ENCODE data around the gene DLK1.

Gene DLK1

DNA sequence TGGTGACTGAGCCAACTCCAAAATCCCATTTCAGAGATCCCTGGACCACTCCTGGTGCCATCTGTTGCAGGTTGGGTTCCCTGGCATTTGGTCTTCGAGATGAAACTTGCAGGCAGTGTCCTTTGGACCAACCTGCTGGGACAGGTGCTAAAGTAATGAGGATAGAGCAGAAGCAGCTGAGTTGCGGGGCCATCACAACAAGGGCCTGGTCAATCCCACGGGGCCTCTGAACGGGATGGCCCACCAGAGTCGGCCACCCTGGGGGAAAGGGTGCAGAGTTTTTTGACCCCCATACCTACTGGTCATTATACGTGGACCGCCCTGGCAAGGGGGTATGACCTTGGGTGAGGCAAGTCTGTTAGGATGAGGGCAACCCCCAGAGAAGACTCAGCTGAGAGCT is 39.3 kb downstream of the DLK1 start:
- DNase-seq, result peak; percentile 17

DNA sequence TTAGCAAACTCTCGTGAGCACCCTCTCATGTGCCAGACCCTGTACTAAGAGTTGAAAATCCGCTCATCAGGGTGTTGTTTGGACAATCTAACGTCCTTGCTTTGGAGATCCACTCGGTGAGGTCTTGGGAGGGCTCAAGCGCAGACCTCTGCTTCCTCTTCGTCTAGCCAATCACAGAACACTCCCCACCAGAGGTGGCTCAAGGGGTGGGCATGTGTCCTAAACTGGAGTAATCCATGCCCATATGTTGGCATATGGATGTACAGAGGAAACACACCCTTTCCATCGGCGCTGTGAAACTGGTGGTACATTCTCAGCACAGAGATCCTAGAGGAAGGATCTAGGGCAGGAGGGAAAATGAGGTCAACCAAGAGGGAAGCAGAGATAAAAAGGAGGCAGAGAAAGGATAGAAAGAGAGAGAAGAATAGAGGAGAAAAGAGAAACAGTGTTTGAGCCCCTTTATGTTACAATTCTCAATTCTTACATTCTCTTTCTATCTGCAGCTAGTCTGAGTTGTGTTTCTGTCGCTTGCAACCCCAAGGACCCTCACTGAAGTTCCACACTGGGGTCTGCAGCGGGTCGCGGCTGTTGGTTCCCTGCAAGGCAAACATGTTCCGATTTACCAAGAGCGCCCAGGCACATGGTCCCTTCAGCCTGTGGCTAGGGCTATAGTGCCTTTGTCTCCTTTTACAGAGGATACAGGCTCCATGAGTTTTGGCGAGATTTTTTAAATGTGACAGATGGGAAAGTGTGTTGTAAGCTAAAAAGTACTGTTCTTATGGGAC is 40.5 kb downstream of the DLK1 start:
- peak; percentile 16 for DNase-seq

DNA sequence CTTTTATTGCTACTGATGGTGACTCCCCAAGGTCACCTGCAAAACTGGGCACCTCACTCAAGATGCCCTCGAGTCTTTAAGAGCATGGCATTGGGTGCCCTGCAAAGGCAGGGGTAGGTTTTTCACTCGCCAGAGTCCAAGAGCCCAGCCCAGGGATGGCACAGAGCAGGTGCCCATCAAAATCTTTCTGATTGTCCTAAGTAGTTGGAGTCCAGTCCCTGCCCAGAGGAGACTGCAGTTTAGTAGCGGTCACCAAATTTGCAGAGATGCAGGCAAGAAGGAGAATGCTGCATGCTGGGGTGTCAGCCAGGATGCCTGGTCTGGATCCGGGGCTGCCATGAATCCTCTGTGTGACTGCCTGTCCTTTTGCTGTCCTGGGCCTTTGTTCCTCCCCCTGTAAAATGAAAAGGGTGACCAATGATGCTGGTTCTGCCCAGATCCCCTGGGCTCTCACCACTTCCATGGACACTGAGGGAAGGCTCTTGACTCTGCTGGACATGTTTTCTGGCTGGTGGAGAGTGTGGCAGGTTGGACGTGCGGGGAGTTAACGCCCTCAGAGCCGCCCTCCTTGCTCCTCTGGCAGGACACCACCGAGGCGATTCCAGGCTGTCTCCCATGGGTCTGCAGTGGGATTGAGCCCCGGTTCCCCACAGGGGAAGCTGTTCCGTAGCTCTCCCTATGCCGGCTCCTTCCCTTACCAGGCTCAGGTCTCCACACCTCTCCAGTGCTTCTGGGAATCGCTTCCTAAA is 41.3 kb downstream of the DLK1 start:
- DNase-seq, result peak; percentile 45

DNA sequence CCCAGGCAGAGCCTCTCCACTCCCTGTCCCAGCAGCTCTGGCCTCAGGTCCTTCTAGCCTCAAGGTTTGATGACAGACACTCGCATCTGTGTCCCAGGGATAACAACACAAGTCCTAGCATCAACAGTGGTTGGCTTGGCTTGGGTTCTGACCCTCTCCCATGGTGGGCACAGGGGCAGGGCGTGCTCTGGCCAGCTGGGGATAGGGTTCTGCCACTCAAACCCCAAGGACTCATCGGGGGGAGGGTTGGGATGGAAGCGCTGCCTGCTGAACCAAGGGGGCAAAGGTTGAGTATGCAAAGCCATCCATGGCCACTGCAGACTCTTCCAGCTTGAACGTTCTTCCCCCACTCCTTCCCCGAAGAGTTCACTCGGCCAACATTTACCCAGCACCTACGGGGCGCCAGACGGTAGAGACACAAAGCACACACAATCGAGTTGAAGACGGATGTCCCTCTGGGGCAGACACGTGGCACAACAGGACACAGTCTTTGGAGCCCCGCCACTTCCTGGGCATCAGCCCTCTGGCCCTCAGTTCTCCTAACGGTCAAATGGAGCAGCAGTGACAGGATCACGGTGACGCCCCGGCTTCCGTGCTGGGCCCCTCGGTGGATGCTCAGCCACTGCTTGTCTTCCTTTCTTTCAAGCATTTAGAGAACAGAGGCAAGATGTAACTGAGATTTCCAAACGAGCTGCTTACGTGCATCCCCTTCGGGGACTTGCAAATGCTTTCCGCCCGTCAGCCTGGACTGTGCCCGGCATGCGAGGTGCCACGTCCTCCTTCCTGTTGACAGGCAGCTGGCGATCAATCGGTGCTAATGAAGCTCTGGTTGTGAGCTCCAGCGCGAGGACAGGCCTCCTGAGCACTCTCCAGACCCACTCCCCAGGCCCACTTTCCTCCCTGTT is 42.6 kb downstream of the DLK1 start:
- DNase-seq, result peak; percentile 44

DNA sequence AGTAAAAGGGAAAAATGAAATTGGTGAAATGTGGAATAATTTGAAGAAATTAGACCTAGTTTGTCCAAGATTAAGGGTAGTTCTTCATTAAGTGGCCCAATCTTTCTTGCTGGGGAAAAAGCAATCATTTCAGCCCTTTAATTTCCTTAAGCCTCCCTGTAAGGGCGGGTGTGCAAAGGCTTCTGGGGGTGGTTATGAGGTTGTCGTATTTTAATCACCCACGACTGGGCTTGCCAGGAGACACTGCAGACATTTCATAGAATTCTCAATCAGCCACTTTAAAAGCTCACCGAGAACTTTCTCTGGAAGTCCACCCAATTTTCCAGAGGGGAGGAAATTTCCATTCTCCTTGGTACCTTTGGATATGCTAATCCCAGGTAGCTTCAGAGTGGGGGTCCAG is 43.4 kb downstream of the DLK1 start:
- DNase-seq, result no peak

DNA sequence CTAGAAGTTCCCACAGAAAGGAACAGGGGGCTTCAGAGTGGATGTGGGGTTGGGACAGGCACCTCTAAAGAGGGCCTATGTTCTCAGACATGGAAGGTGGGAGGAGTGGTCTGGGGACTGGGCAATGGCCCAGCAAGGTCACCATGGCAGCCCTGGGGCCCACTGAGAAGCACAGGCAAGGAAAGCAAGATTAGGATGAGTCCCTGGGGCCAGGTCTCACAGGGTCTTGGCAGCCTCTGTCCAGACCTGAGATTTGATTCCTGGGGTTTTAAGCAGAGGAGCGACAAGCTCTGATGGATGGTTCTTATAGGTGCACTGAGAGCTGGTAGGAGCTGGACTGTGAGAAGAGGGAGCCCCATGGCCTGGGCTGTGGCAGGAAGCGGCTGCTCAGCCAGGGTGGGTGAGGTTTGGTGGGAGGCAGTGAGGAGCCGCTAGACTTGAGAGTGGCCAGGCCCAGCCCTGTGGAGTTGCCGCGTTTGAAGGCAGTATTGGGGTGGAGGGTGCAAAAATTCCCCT is 44.0 kb downstream of the DLK1 start:
- DNase-seq, result peak; percentile 36

DNA sequence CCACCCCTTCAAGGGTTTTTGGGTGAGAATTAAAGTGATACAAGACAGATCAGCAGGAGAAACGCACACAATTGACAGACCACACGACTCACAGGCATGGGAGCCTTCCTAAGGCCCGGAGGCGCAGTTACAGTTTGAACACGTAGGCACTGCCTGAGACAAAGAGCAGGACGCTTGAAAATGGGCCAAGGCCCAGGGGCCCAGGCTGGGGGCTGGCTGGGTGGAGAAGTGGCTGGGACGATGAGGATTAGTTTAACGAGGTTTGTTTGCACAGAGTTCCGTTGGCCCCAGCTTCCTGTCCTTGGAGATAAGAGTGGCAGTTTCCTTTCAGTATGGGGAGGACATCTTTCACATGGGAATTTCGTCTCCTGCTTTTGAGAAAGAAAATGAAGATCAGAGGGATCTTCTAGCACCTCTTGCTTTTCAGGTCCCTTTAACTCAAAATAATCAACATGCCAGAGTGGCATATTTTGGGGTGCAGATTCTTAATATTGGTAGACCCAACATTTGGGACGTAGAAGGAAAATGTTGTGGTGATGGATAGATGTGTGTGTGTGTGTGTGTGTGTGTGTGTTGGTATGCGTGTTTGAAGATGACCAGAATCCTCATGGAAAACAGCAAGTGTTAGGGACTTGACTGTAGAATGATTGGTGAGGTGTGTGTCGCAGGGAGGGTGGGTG is 44.6 kb downstream of the DLK1 start:
- peak; percentile 19 for DNase-seq

DNA sequence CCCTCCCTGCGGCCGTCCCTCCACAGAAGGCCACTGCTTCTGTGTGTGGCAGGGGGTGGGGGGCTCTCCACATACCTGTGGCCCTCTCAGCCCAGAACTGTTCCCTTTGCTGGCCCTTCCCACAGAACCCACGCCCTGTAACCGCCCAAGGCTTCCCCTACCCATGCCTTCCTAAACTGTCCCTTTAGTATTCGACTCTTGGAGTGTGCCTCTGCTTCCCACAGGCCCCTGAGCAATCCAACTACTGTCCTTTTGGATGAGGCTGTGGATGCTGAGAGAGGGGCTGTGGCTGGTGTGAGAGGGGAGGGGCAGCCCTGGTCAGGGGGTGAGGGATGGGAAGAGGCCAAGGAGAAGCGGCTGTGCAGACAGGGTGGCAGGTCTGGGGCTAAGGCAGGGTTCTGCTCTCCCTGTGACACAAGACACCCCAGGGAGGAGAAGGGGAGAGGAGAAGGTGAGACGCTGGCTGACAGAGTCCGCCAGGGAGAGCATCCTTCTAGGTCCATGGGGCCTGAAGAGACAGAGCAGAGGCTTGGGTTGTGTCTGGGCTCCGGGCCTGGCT is 46.0 kb downstream of the DLK1 start:
- DNase-seq, result peak; percentile 19

GRCh38 chr14:100773331-100774163 is 46.9 kb downstream of the DLK1 start:
- DNase-seq, result peak; percentile 38

DNA sequence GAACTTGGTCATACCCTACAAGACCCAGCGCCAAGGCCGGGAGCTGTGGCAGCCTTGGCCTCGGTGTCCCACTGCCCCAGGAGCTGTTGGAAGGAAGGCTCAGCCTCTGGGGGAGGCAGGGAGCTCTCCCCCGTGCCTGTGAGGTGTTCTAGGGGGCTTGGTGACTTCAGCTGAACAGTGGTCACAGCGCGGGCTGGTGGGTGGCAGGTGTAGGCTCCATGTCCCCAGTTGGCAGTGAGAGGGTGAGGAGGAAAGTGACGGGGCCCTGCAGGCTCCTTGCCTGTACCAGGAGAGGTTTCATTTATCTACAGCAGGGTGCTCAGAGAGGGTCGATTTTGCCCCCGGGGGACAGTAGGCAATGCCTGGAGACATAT is 47.5 kb downstream of the DLK1 start:
- DNase-seq, result peak; percentile 59

DNA sequence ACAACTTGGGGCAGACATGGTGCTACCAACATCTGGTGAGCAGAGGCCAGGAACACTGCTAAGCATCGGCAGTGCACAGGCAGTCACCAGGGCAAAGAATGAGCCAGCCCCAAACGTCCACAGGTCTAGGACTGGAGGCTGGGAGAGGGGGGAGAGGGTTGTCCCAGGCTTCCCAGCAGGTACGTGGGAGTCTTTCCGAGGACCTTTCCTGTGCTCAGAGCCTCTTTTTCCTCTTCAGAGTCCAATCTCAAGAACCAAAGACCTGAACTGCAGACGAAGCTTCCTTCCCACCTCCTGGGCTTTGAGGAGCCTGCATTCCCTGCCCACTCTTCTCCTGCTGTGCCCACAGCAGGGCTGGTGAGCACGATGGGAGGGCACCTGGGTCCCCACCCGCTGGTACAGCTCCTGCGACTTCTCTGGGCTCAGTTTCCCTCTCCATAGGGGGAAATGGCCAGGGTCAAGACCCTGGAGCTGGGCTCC is 48.7 kb downstream of the DLK1 start:
- no peak for DNase-seq

DNA sequence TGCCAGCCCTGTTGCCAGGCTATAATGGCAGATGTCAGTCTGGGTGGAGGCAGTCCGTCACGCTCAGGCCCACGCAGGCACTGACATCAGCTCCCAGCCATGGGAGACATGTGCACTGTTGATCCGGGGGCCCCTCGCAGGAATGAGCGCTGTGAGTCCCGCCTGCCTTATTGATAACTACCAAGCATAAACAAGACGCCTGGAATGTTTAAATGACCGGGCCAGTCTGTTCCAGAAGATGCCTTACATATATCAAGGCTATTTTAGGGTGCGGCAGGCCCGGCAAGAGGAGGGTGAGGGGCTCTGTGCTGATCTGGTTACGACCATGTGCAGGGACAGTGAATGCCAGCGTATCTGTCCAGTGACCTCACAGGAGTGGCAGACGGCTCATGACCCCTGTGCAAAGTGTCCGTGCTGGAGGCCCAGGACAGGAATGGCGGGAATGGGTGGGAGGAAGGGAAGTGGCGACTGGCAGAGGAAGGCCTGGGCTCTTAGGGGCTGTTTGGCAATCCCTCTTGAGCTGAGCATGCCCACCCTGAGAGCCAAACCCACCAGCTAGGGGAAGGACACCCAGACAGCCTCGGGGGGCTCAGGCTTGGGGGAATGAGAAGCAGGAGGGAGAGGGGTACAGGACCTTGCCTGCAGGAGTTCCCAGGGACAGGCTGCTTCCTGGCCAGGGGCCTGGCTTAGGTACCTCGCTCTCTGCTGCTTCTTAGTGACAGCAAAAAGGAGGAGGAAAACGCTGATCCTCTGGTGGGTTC is 49.3 kb downstream of the DLK1 start:
- DNase-seq, result no peak

DNA sequence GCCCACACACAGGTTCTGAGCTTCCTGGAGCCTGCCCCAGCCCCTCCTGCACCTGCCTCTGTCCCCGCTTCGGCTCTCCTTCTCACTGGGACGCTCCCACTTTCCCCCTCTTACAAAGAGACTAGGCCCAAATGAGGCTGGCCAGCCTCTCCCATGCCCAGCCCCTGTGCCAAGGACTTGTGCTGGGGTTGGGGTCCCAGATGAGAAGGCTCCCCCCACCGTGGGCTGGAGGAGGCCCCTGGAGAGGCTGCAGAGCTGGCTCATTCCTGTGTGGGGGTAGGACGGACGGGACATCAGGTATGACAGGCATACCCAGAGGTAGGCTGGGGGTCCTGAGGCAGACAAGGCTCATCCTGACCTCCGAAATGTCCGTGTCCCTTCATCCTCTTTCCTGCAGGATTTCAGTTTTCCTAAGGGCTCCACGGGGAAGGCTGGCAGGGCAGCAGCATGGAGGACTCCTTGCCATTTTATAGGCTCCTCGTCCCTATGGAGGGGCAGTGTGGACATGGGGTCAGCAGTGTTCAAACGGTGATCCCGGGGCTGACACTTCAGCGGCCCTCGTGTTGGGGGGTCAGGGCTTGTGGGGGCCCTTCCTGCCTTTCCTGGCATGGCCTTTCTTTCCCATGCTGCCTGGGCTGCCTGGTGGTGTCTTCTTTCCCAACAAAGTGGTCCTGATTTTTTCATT is 50.1 kb downstream of the DLK1 start:
- DNase-seq, result peak; percentile 38

GRCh38 chr14:100777366-100777817 is 50.7 kb downstream of the DLK1 start:
- DNase-seq, result peak; percentile 48

GRCh38 chr14:100777818-100778525 is 51.3 kb downstream of the DLK1 start:
- DNase-seq, result no peak

- no peak for DNase-seq
These were observed 51.8 kb downstream of the DLK1 start for GRCh38 chr14:100778526-100778882.

DNA sequence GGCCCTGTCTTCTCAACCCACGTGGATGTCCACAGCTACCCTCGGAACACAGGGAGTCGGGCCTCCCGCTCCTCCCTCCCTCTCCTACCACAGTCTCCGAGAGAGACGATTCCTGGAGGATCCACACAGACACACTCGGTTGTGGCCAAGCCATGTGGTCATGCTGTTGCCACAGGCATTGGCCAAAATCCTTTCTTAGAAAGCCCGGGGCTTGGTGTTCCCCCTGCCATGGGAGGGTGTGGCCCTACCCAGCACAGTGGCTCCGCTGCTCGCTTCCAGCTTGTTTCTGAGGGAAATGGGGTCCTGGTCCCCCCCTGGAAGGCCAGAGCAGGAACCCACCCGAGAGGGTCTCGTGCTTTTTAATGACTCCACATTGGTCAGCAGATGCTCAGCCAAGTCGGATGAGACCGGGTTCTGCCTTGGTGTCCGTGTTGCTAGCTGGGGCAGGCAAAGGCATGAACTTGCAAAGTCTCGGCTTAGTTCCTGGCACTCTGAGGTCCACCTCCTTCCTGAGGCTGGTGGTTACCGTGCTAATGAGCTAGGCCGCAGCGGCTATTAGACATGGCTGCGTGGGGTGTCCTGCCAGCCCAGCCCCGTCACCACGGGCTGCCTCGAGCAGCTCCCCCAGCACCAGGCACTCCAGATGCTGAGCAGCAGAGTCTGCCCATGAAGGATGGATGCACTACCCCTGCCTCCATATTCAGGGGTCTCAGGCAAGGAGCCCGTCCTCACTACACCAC is 52.4 kb downstream of the DLK1 start:
- peak; percentile 46 for DNase-seq

DNA sequence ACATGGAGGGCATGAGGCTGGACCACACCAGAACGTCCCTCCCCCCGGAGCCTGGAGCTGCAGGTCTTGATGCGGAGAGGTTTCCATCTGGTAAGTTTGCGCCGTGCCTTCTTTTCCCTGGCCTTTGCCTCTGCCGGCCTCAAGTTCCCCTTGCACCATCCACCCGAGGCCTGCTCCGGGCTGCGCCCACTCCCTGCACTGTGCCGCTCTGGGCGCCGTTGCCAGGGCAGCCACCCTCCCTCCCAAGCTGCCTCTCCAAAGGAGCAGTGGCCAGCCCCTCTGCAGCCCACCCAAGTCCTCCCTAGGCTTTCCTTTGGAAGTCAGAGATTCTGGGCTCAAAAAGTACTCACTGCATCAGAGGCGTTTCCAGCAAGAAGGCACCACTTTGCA is 53.0 kb downstream of the DLK1 start:
- peak; percentile 49 for DNase-seq

All from activated effector memory CD4-positive, alpha-beta T cell treated with anti-CD3 and anti-CD28 coated beads, Interleukin-2, amount 50 U/mL, for 16 hours (primary cell).